GM12878 (cell line): ENCODE results near the gene DAZAP1. TPM values are rescaled to one million over a fixed set of nuclear protein-coding genes. Genes with fewer than 3 reads are reported as not detected.

ENCODE experiments used
- ATAC-seq: fragments of 200-7000 bp; cut with Tn5 transposase; 3 replicates; pipeline ENCODE4 v1.9.1; 2020; ENCODE audit warnings: mild to moderate bottlenecking, moderate library complexity
- BruUV-seq: library from RNA; stranded (reverse); fragments of 400-500 nt; replicated peaks from 2 replicates; lab custom pipeline; 2021; lab: Mats Ljungman, UMichigan
- CTCF ChIA-PET: fragments of 300-600 bp; sonication (Branson Sonifier 250); formaldehyde crosslinking; extraction: SDS; loops from one replicate; lab custom pipeline; 2021; ENCODE audit warnings: inconsistent platforms; lab: Yijun Ruan, JAX
- POLR2A ChIA-PET: fragments of 350-600 bp; formaldehyde crosslinking; extraction: SDS; loops from one replicate; lab custom pipeline; 2021; ENCODE audit warnings: inconsistent platforms; lab: Charles Lee
- RAD21 ChIA-PET: fragments of 300-600 bp; sonication (Branson Sonifier 250); formaldehyde crosslinking; loops from one replicate; lab custom pipeline; 2023; ENCODE audit warnings: antibody characterized with exemption; ENCODE audit not compliant: unreplicated experiment; lab: Charles Lee
- SMC1A ChIA-PET: fragments of 300-600 bp; sonication (Branson Sonifier 250); formaldehyde crosslinking; loops from one replicate; lab custom pipeline; 2023; ENCODE audit not compliant: unreplicated experiment, uncharacterized antibody; lab: Charles Lee
- DNase-seq: peaks from one replicate; pipeline ENCODE4 v3.0.0-alpha.2; 2011; ENCODE audit warnings: low read depth, low spot score
- FAIRE-seq: peaks from 3 replicates; lab custom pipeline; 2011; peaks lifted over from hg19 to GRCh38; lab: Jason Lieb, UNC
- H2AFZ ChIP-seq: 2 replicates; pipeline ENCODE4 v1.6.0; 2011; ENCODE audit warnings: low read depth, low read length, control low read depth; ENCODE audit not compliant: control insufficient read depth
- H3K27ac ChIP-seq: 2 replicates; pipeline ENCODE4 v1.5.1; 2011; ENCODE audit warnings: control low read depth; ENCODE audit not compliant: control insufficient read depth, insufficient read depth
- H3K27me3 ChIP-seq, 2 experiments: replicated peaks in 1 of 2; 2 replicates each; pipeline versions ENCODE4 v1.6.0 to v1.6.1; 2011; ENCODE audit warnings: low read length in 1 of 2; ENCODE audit not compliant: control insufficient read depth in 2 of 2, insufficient read depth in 2 of 2
- H3K36me3 ChIP-seq, 2 experiments: 2 replicates each; pipeline ENCODE4 v1.5.1; 2011; ENCODE audit warnings: low read length in 1 of 2; ENCODE audit not compliant: control insufficient read depth in 2 of 2, insufficient read depth in 2 of 2
- H3K4me1 ChIP-seq: 2 replicates; pipeline ENCODE4 v1.6.1; 2011; ENCODE audit warnings: mild to moderate bottlenecking, low read length, moderate library complexity, mixed read lengths; ENCODE audit not compliant: control insufficient read depth, insufficient read depth
- H3K4me2 ChIP-seq: 2 replicates; pipeline ENCODE4 v1.6.0; 2011; ENCODE audit warnings: control low read depth; ENCODE audit not compliant: control insufficient read depth, insufficient read depth
- H3K4me3 ChIP-seq: fragments of 200-600 bp; sonication (generic); 2 replicates; pipeline ENCODE4 v1.5.1; 2016
- H3K79me2 ChIP-seq: 2 replicates; pipeline ENCODE4 v1.6.0; 2011; ENCODE audit warnings: low read length; ENCODE audit not compliant: control insufficient read depth, insufficient read depth
- H3K9ac ChIP-seq: 2 replicates; pipeline ENCODE4 v1.8.0; 2011; ENCODE audit warnings: low read length, control low read depth, mixed read lengths; ENCODE audit not compliant: control insufficient read depth, insufficient read depth
- H3K9me3 ChIP-seq: replicated peaks from 3 replicates; pipeline ENCODE4 v1.5.1; 2011; ENCODE audit warnings: mild to moderate bottlenecking, low read length; ENCODE audit not compliant: control insufficient read depth, insufficient read depth
- H4K20me1 ChIP-seq: 2 replicates; pipeline ENCODE4 v1.6.0; 2011; ENCODE audit not compliant: control insufficient read depth, insufficient read depth
- EZH2 ChIP-seq: IDR thresholded peaks from 2 replicates; pipeline ENCODE4 v1.6.1; 2012; ENCODE audit warnings: low read depth, mild to moderate bottlenecking, control low read depth, inconsistent platforms, low read length, borderline replicate concordance; ENCODE audit not compliant: control insufficient read depth
- FOXK2 ChIP-seq: fragments of 450-650 bp; IDR thresholded peaks from 2 replicates; pipeline ENCODE4 v1.6.1; 2017; ENCODE audit warnings: mild to moderate bottlenecking, moderate library complexity
- PAX5 ChIP-seq: IDR thresholded peaks from 2 replicates; pipeline ENCODE4 v1.6.1; 2011; ENCODE audit warnings: low read depth, low read length, borderline replicate concordance
- POLR2A ChIP-seq: IDR thresholded peaks from 2 replicates; pipeline ENCODE4 v1.6.1; 2011; ENCODE audit warnings: low read depth, mild to moderate bottlenecking, low read length
- SMC3 ChIP-seq: IDR thresholded peaks from 2 replicates; pipeline ENCODE4 v1.6.1; 2011; ENCODE audit warnings: low read length, improper control_type of control experiment, borderline replicate concordance
- SRF ChIP-seq, 2 experiments: IDR thresholded peaks; 2 replicates each; pipeline ENCODE4 v1.6.1; 2011; ENCODE audit warnings: low read depth in 2 of 2, low read length in 2 of 2, mild to moderate bottlenecking in 1 of 2, moderate library complexity in 1 of 2
- ZNF207 ChIP-seq: fragments of 450-650 bp; IDR thresholded peaks from 2 replicates; pipeline ENCODE4 v1.6.1; 2014; ENCODE audit warnings: antibody characterized with exemption, mild to moderate bottlenecking, borderline replicate concordance
- whole genome bisulfite sequencing: methylation state at CpG from one replicate; pipeline ENCODE4 v1.1.6; 2016; ENCODE audit warnings: low lambda C conversion rate; ENCODE audit not compliant: insufficient replicate concordance, insufficient coverage; ENCODE audit errors: missing lambda C conversion rate; 5-methylcytosine and 5-hydroxymethylcytosine counted together
- in situ Hi-C: fragments of 300-500 bp; cut with MboI; formaldehyde crosslinking; loops from 9 replicates; pipeline ENCODE4 v1.14.3; 2018; ENCODE audit warnings: mixed read lengths
- intact Hi-C: fragments of 100-400 bp; cut with micrococcal nuclease; formaldehyde crosslinking; loops from one replicate; pipeline ENCODE4 v1.14.2; 2022; ENCODE audit not compliant: unreplicated experiment
- polyA plus RNA-seq, 11 experiments: library from polyadenylated mRNA; depleted of rRNA in 4 of 11; unstranded in 6 of 11; stranded (reverse) in 5 of 11; fragments of >200 nt; fragmentation: Nextera tagmentation in 4 of 11; fragmentation: Illumina TruSeq in 1 of 11; extraction: Ambion mirVana in 4 of 11; extraction: Trizol in 1 of 11; gene quantifications; 1 replicate in 1 of 11; 2 replicates in 10 of 11; pipeline versions ENCODE4 v1.2.1 to v1.2.3, GENCODE V29; 2011 to 2016; ENCODE audit warnings: inconsistent platforms in 2 of 11, missing spikeins in 2 of 11, low read depth in 1 of 11
- total RNA-seq, 4 experiments: library from RNA; depleted of rRNA in 3 of 4; stranded (reverse); fragments of >200 nt in 3 of 4; fragmentation: Illumina TruSeq in 1 of 4; extraction: Trizol in 1 of 4; gene quantifications; 2 replicates each; pipeline versions ENCODE4 v1.2.1 to v1.2.3, GENCODE V29; 2013 to 2021
- TF ChIP-seq, protein P1 (sequence below): fragments of 450-650 bp; IDR thresholded peaks from 2 replicates; pipeline ENCODE4 v1.6.1; 2016; ENCODE audit warnings: mild to moderate bottlenecking

Gene DAZAP1
- total and polyA plus RNA-seq, 10 of the 15 experiments (the other 5 are each of a cell fraction or from before 2014, with no cell fraction given): 9.9 to 240 (median 92.3) TPM

DNA sequence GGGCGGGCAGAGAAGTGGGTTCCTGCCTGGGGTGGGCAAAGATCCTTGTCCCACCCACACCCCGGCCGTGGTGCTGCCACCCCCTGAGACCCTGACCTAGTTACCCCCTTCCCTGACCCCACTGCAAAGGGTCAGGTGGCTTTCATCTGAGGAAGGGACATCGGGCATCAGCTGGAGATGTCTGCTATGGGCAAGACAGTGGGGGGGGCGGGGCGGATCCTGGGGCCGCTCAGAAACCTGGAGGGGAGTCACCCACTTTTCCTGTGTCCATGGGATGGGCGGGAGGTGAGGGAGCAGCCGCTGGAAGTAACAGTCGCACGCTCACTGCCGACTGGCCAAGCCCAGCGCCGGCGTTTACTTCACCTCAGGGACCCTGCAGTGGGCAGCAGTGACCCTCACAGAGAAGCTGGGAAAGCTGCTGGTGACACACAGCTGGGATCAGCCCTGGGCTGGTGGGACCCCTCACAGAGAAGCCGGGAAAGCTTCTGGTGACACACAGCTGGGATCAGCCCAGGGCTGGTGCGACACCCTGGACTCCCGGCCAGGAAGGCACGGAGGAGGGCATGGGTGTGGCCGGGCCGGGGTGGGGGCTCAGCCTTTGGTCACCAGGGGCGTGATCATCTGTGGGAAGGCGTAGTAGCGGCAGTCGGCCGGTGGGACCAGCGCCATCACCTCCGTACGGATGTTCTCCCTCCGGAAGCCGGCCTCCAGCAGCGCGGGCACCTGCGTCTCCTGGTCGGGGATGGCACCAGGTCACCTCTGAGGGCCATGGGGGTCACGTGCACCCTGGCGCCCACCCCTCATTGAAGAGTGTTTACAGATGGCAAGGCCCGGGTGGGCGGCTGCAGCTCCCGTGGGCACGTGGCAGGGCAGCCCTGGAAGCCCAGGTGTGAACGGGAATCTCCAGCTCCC lies 10.4 kb upstream of the DAZAP1 start:
- POLR2A ChIA-PET: interaction anchor here (0.6 kb wide), 1 partner anchor 90 kb away, joined by 4 read pairs; no protein-coding TSS in a partner anchor
- Histone ChIP-seq H4K20me1 (no peaks in the 10 kb centered on the region), H2AFZ (no peak overlapping the region), H3K36me3 (peaks cover 0 to 1% of the 10 kb centered on the region in 2 experiments), H3K9ac (no peak overlapping the region), H3K27ac (no peak overlapping the region), H3K4me2 (no peak overlapping the region), H3K4me1 (peaks cover 4% of the 10 kb centered on the region), H3K79me2 (no peaks in the 10 kb centered on the region; the same call in 1 of the 2 replicates), H3K4me3 (no peak overlapping the region), H3K9me3 (no peaks in the 10 kb centered on the region), H3K27me3 (no peaks in the 10 kb centered on the region; a peak in 1 of 4 replicates)
- no TSS peak for BruUV-seq
- DNase-seq: no peak
- TF ChIP-seq PAX5 (no peak), POLR2A (0 out of 2 replicates have a peak, but pooled peaks have one; percentile 33), SRF (IDR thresholded peaks at IDR 0.05; ENCODE audit: low read depth in 2 of 2, low read length in 2 of 2) (peak in 1 of 2 experiments; percentile 65; a peak in 1 of 4 replicates), ZNF207 (no peak), FOXK2 (no peak), EZH2 (no peak), SMC3 (no peak)
- TF ChIP-seq, protein P1, sequence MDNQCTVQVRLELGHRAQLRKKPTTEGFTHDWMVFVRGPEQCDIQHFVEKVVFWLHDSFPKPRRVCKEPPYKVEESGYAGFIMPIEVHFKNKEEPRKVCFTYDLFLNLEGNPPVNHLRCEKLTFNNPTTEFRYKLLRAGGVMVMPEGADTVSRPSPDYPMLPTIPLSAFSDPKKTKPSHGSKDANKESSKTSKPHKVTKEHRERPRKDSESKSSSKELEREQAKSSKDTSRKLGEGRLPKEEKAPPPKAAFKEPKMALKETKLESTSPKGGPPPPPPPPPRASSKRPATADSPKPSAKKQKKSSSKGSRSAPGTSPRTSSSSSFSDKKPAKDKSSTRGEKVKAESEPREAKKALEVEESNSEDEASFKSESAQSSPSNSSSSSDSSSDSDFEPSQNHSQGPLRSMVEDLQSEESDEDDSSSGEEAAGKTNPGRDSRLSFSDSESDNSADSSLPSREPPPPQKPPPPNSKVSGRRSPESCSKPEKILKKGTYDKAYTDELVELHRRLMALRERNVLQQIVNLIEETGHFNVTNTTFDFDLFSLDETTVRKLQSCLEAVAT: peak; percentile 66; the same call in 1 of the 2 replicates
- WGBS: 67% methylated on average over 30 of the region's 42 CpGs
- RAD21 ChIA-PET: interaction anchor here (1.1 kb wide), 1 partner anchor 118 kb away, joined by 3 read pairs; no protein-coding TSS in a partner anchor
- intact Hi-C loops: no loop called here
- ATAC-seq: no peak
- SMC1A ChIA-PET: no interaction called here
- CTCF ChIA-PET: no interaction called here
- FAIRE-seq: no peak
- in situ Hi-C loops: no loop called here
